IMR-90 (cell line): ENCODE measurements around the gene PIK3CA.

Source experiments
- MAZ ChIP-seq: IDR thresholded peaks from 2 replicates; pipeline ENCODE4 v1.6.1; 2012; ENCODE audit warnings: low read depth, mild to moderate bottlenecking, low read length, improper control_type of control experiment, moderate library complexity, borderline replicate concordance
- MXI1 ChIP-seq: IDR thresholded peaks from 2 replicates; pipeline ENCODE4 v1.6.1; 2012; ENCODE audit warnings: low read depth, mild to moderate bottlenecking, low read length, moderate library complexity, borderline replicate concordance
- POLR2A ChIP-seq: IDR thresholded peaks from 2 replicates; pipeline ENCODE4 v1.6.1; 2012; ENCODE audit warnings: mild to moderate bottlenecking, low read depth, low read length
- SMC3 ChIP-seq: fragments of 150-350 bp; IDR thresholded peaks from 2 replicates; pipeline ENCODE4 v1.6.1; 2016; ENCODE audit warnings: low read depth, mild to moderate bottlenecking, antibody characterized with exemption, low read length, moderate library complexity
- TF ChIP-seq, protein P1 (sequence below): conservative IDR thresholded peaks from 2 replicates; pipeline ENCODE4 v1.5.1; 2012; ENCODE audit warnings: mild to moderate bottlenecking, low read depth, low read length, improper control_type of control experiment
- TF ChIP-seq, protein P2 (sequence below): fragments of 150-350 bp; IDR thresholded peaks from 2 replicates; pipeline ENCODE4 v1.6.1; 2016; ENCODE audit warnings: low read depth, mild to moderate bottlenecking, low read length, moderate library complexity, borderline replicate concordance

DNA sequence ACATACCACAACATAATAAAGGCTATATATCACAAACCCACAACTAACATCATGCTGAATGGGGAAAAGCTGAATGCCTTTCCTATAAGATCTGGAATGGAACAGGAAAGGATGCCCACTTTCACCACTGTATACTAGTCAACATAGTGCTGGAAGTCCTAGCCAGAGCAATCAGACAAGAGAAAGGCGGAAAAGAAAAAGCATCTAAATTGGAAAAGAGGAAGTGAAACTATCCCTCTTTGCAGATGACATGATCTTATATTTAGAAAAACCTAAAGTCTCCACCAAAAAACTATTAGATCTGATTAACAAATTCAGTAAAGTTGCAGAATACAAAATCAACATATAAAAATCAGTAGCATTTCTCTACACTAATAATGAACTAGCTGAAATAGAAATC, 14.6 kb upstream of the PIK3CA start:
- no peak for TF ChIP-seq SMC3
- TF ChIP-seq, protein P1, sequence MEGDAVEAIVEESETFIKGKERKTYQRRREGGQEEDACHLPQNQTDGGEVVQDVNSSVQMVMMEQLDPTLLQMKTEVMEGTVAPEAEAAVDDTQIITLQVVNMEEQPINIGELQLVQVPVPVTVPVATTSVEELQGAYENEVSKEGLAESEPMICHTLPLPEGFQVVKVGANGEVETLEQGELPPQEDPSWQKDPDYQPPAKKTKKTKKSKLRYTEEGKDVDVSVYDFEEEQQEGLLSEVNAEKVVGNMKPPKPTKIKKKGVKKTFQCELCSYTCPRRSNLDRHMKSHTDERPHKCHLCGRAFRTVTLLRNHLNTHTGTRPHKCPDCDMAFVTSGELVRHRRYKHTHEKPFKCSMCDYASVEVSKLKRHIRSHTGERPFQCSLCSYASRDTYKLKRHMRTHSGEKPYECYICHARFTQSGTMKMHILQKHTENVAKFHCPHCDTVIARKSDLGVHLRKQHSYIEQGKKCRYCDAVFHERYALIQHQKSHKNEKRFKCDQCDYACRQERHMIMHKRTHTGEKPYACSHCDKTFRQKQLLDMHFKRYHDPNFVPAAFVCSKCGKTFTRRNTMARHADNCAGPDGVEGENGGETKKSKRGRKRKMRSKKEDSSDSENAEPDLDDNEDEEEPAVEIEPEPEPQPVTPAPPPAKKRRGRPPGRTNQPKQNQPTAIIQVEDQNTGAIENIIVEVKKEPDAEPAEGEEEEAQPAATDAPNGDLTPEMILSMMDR = no peak
- no peak for TF ChIP-seq MAZ
- no peak for TF ChIP-seq MXI1
- TF ChIP-seq, protein P2, sequence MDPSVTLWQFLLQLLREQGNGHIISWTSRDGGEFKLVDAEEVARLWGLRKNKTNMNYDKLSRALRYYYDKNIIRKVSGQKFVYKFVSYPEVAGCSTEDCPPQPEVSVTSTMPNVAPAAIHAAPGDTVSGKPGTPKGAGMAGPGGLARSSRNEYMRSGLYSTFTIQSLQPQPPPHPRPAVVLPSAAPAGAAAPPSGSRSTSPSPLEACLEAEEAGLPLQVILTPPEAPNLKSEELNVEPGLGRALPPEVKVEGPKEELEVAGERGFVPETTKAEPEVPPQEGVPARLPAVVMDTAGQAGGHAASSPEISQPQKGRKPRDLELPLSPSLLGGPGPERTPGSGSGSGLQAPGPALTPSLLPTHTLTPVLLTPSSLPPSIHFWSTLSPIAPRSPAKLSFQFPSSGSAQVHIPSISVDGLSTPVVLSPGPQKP = no peak
- TF ChIP-seq POLR2A = no peak
